Activated CD4-positive, alpha-beta T cell treated with anti-CD3 and anti-CD28 coated beads, Interleukin-2, amount 50 U/mL, for 16 hours (primary cell): ENCODE results near the gene NUDT14.

ENCODE experiments used
- DNase-seq: peaks from one replicate; pipeline ENCODE4 v3.0.0-alpha.2; 2020

The NUDT14 gene

DNA sequence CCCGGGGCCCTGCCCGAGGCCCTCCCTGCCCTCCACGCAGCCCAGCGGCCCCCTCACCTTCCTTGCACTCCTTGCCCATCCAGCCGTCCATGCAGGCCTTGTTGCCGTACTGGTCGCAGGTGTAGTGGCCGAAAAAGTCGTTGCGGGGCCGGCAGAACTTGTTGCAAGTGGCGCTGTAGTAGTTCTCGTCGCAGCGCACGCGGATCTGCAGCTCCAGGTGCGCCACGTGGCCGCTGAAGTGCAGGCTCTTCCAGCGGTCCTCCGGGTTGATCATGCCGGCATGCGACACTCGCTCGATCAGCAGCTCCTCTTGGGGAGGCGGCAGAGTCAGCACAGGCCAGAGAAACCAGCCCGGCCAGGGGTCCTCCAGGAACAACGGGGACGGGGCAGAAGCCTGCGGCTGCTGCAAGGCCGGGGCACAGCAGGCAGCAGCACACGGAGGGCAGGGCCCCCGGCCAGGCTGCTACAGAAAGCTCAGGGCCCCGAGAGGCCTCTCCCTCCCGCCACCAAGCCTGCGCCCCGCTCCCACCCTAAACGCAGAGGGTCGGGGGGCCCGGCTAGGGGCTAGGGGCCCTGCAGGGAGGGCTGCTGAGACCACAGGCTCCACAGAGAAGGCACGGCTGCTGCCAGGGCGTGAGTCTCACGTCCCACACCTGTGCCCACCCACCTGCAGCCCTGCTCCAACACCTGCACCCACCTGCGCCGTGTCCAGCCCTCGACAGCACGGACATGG is 25.3 kb downstream of the NUDT14 start:
- no peak for DNase-seq

DNA sequence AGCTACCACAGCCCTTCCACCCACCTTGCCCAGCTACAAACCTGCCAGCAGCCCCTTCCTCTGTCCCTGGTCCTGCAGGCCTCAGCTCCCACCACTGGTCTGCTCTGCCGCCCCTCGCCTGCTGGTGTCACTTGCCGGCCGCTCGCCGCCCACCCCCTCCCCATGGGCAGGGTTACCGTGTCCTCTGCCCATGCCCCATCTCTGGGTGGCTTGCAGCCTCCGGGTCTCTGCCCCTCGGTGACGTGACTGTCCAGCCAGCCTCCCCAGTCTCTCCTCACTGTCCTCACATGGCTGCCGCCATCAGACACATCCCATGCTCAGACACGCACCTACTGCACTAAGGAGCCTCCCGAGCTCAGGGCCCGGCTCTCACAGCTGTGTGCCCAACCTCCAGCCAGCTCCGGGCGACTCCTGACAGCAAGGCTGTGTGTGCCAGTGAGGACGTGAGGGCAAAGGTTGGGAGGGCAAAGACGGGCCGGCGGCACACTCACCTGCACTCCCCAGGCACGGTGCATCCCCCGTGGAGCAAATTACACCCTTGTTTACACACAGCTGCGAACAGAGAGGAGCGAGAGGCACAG is 26.0 kb downstream of the NUDT14 start:
- no peak for DNase-seq

DNA sequence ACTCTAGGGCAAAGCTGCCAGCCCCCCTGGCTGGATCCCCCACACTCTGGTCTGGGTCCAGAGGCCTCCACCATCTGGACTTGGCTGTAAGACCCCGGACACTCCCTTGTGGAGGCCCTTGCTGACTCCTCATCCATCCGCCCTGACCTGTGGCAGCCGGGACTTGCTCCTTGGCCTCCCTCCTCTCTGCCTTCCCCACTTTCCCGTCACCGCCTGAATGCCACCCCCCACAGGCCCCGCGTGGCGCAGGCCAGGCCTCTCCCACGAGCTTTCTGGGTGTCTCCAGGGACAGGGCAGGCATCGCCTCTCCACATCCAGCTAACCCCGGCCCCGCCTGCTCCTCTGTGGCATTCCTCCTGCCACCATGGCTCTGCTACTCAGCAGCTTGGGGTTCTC is 26.6 kb downstream of the NUDT14 start:
- no peak for DNase-seq

DNA sequence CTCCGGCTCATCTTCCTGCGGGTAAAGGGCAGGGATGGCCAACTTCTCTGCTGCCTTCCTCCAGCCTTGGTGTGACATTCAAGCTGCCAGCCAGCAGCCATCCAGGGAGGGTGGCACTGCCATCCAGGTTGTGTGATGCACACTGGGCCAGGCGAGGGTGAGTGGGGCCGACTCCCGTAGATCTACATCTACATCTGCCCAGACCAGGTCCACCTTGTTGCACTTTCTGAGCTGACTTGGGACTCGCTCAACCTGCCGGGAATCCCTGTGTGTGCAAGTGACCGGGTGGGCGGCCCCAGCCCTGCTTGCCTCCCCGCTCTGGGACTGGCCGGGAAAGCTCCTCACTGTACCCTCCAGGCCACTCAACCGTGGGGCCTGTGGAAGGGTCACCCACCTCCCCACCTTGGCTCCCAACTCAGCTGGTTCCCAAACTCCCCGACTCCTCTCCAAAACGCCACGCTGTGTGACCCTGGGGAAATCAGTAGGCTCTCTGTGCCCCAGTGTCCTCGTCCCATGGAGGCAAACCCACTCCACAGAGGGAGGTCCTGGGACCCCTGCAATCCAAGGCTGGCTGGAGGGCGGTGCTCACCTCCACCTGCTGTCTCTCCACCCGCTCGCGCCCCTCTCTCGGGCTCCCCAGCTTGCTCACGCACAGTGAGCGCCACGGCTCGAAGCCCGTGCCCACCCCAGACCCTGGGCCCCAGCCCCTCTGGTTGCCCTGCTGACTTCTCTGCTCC is 27.2 kb downstream of the NUDT14 start:
- no peak for DNase-seq

DNA sequence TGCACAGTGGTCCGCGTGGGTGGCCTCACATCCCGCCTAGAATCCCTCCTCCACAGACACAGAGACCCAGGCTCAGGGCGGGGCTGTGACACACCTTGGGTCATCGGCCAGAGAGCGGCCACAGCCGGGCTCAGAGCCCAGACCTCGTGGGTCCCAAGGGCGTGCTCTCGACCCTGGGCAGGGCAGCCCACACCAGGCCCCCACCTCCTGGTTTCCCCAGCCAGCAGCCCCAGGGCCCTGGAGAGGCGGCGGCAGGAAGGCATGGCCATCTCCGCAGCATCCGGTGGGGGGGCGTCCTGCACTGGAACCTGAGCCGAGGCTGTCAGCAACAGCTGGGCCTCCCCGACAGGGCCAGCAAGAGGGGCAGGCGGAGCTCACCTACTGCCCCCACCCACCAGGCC is 27.8 kb downstream of the NUDT14 start:
- DNase-seq = no peak

DNA sequence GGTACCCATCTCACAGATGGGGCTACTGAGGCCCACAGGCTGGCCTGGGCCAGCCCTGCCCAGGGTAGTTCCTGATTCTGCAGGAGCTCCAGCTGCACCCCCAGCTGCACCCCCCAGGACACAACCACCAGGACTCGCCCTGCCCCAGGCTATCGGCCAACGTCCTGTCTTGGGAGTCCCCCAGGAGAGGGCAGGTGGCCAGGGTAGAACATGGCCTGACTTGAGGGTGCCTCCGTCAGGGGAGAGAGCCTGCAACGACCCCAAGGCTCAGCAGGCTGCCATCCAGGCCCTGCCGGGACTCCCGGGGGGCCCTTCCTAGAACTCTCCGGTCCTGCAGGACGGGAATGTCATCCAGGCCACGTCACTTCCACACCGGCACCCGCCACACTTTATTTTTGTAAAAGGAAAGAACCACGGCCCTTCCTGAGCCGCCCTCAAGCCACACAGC is 28.3 kb downstream of the NUDT14 start:
- DNase-seq = no peak

DNA sequence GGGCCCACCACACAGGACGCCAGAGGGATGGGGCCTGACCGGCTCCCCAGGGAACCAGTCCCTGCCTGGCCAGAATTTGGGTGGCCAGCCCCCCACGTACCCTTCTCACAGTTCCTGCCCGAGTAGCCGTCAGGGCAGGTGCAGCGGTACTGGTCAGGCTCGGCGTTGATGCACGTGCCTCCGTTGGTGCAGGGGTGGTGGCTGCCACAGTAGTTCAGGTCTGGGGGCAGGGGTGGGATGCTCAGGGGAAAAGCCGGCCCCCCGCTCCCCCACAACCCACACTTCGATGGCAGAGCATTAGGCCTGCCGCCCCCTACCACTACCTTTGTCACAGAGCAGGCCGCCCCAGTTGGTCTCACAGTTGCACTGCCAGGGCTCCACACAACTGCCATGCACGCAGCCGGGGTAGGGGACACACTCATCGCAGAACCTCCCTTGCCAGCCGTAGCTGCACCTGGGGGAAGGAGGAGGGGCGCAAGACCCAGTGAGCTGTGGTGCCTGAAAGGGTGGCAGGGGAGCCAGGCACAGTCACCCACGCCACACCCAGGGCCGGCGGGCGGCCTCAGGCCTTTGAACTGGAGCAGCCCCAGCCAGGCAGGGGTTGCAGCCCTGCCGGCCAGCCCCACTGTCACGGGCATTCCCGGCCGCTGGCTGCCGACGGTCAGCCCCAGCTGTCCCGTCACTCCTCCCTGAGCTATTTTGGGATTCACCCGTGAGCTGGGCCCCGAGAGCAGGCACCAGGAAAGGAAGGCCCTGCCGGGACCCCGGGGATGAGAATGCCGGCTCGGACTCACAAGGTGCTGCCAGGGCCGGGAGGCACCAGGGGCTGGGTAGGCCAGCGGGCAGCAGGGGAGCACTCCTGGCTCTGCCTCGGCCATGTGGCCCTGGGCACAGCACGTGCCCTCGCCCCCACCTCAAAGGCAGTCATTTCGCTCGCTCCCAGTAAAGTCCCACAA is 29.0 kb downstream of the NUDT14 start:
- no peak for DNase-seq

DNA sequence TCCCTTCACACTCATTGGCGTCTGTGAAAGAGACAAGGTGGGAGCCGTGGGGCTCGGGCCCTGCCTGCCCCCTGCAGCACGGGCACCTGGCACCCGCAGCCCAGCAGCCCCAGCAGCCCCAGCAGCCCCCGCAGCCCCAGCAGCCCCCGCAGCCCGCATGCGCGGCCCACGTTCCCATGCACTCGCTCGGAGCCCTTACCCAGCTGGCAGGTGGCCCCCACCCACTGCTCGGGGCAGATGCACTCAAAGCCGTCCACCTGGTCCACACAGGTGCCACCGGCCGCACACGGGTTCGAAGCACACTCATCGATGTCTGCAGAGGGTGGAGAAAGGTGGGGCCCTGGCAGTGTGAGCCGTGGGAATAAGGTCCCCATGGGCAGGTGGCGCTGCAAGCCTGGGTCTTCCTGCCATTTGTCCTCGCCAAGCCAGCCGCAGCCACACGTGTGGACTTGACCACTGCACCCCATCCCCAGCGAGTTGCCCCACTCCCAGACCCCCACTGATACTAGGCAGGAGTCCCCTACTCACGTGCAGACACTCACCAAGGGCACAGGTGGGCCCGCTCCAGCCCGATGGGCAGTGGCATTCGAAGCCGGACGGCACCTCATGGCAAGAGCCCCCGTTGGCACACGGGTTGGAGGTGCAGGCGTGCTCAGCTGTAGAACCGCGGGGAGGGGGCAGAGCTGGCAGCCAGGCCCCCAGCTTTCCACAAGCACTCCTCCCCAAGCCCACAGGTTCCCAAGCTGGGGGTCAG is 29.9 kb downstream of the NUDT14 start:
- no peak for DNase-seq

DNA sequence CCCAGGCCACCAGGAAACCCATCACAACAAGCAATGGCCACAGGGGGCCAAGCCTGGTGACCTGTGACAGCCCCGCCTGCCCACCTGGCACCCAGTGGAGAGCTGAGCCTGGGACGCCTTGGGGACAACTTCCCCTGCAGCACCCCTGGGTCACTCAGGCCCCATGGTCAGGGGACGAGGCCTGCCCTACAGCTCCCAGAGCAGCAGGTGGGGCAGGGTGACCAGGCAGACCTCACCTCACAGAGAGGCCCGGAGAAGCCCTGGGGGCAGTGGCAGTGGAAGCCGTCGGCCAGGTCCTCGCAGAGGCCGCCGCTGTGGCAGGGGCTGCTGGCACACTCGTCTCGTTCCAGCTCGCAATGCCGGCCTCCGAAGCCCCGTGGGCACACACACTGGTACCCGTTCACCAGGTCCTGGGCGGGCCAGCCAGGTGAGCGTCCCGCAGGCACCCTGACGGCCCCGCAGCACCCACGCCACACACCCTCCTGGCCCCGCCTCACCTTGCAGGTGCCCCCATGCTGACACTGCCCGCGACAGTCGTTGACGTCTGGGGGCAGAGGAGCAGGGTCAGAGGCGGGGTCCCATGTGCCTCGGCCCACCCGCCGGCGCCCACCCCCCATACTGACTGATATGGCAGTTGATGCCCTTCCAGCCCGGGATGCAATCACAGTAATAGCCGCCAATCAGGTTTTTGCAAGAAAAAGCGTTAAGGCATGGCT is 30.6 kb downstream of the NUDT14 start:
- DNase-seq = no peak

DNA sequence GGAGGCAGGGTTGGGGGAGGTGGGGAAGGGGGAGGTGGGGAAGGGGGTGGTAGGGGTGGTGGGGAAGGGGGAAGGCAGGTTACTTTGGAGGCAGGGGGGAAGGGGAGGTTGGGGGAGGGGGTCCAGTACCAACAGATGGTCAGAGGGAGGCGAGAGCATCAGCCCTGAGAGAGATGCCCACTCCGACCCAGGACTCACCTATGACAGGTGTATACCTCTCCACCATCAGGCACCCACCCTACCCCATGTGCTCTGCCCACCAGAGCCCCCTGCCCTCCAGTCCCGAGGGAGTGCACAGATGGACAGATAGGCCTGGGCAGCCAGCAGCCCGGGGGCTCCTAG is 31.1 kb downstream of the NUDT14 start:
- DNase-seq = no peak

DNA sequence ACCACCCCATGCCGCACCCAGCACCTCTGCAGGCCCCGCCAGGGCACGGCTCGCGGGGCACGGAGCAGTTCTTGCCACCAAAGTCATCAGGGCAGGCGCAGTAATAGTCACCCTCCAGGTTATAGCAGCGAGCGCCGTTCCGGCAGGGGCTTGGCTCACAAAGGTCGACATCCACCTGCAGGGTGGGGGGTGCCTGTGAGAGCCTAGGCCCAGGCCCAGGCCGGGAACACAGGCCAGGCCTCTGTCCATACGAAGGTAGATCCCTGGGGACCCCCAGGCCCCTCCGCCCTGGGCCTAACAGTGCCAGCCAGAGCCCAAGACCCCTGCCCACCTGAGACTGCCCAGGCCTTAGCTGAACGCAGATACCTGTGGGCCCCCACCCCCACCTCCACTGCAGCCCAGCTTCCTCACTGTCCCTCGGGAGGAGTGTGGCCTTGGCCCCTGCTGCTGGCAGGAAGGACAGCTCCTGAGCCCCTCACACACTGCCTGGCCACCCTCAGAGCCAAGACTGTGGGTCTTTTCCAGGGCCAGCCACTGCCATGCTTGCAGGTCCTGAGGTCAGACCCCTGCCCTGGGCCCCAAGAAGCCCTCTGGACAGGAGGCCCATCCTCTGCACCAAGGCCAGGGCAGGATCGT is 31.8 kb downstream of the NUDT14 start:
- DNase-seq = no peak

DNA sequence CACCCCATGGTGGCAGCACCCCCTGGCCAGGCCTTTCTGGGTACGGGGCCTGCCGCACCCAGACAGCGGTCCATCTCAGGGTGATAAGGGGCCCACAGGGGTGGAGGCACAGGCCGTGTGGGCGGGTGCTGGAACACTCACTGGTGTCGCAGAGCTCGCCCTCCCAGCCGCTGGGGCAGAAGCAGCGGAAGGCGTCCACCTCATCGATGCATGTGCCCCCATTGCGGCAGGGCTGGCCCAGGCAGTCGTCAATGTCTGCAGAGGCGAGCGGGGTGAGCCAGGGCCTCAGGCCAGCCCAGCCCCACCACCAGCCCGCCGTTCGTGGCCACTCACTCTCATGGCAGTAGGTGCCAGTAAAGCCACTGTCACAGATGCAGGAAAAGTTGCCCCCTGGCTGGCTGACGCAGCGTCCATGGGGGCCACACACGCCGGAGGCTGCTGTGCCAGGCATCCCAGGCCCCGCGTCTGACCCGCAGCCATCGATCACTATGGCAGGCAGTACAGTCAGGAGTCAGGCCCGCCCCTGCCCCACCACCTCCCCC is 32.4 kb downstream of the NUDT14 start:
- DNase-seq = no peak

DNA sequence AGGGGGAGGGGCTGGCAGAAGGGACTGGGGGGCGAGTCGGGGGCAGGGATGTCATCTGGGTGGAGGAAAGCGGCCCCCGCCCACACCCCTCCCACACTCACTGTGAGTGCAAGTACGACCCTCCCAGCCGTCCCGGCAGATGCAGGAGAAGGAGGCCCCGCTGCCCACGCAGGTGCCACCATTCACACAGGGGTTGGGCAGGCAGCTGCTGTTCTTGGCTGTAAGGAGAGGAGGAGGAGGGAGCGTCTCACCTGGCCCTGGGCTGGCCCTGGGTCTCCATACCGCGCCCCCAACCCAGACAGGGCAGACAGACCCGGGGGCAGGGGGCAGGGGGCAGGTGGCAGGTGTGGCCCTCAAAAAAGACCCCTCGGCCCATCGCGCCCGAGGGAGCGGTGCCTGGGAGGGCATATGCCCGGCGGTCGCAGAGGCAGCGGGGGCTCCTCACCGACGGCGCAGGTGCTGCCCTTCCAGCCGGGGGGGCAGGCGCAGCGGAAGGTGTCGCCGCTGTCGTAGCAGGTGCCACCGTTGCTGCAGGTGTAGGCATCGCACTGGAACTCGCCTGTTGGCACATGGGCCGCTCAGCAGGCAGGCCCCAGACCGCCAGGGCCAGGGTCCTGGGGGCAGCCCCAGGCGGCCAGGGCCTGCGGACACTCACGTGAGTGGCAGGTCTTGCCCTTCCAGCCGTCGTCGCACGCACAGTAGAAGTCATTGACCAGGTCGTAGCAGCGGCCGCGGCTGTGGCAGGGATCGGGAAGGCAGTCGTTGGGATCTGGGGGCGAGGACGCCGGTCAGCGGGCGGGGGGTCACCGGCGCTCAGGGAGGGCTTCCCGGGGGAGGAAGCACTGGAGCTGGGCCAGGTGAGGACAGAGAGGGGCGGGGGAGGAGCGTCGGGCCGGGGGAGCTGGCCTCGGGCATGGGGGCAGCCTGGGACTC is 33.2 kb downstream of the NUDT14 start:
- no peak for DNase-seq

DNA sequence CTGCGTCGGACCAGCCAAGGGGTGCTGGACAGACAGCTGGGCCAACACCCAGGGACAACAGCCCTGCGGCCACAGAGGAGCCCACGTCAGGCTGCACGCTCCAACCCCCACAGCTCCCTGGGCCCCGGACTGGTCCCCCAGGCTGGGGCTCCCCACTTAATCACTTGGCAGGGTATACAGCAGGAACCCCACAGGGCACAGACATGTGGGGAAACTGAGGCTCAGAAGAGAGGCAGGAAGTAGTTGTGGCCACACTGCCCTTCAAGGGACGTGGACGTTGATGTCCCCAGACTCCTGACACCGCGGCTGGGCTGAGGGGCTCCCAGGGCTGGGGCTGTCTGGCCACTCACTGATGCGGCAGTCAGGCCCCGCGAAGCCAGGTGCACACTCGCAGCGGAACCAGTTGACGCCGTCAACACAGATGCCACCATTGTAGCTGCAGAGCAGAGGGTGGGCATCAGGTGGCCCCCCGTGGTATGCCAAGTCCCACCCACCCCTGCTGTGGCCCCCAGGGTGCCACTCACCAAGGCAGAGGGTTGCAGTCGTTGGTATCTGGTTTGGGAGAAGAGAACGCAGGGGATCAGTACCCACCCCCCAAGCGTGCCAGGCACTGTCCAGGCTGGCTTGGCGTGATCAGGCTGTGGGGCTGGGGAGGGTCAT is 34.0 kb downstream of the NUDT14 start:
- DNase-seq = no peak

DNA sequence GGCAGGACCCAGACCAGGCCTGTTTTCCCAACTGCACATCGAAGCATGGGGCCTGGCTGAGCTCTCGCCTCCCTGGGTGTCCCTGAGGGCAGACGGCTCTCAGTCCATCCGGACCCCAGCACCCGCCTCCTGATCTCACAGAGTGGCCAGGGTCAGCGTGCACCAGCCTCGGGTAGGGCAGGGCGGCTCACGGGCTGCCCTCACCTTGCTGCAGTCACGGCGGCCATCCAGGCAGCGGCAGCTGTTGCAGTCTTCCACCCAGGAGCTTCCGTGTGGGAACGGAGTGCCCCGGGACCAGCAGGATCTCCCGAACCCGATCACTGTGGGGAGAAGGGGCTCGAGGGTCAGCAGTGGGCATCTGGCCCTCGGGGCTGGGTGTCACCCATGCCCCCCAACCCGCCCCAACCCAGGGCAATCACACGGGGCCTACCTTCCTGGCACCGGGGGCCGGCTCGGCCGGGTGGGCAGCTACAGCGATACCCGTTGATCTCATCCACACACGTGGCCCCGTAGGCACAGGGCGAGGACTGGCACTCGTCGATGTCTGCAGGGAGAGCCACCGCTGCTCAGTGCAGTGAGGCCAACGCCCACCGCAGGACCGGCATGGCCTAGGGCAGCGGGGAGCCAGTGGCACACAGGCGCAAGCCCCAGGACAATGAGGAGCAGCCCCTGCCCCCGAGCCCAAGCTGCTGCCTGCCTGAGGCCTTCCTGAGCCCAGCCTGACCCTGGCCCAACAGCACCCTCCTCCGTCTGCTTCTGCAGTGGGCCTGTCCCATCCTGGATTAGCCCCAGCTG is 34.7 kb downstream of the NUDT14 start:
- no peak for DNase-seq

DNA sequence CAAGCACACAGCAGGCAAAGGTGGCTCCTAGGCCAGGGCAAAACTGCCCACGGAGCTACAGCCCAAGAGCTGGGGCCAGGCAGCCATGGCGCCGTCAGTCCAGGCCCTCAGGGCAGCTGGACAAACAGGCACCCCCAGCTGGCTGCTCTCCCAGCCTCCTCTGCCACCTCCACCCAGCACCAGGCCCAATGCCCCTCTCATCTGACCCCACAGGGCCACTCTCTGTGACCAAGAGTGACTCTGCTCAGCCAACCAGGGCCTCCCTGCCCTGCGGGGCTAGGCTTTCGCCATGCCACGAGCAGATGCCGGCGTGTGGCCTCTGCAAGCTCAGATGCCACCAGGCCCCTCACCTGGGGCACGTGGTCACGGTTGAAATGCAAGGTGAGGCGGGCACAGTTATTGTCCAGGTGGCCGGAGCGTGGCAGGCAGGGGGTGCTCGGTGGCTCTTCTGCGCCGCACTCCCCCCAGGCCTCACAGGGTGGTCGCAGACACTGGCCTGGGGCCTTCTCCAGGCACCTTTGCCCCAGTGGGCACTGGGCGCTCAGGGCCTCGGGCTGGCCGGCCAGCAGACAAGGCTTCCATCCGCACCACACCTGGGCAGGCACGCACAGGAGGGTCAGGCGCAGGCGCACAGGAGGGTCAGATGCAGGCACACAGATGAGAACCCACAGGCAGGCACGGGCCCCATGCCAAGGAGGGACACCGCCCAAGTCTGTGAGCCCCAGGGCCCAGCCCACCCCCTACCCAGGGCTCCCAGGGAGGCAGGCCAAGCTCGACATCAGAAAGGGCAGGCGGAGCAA is 35.5 kb downstream of the NUDT14 start:
- DNase-seq = no peak

DNA sequence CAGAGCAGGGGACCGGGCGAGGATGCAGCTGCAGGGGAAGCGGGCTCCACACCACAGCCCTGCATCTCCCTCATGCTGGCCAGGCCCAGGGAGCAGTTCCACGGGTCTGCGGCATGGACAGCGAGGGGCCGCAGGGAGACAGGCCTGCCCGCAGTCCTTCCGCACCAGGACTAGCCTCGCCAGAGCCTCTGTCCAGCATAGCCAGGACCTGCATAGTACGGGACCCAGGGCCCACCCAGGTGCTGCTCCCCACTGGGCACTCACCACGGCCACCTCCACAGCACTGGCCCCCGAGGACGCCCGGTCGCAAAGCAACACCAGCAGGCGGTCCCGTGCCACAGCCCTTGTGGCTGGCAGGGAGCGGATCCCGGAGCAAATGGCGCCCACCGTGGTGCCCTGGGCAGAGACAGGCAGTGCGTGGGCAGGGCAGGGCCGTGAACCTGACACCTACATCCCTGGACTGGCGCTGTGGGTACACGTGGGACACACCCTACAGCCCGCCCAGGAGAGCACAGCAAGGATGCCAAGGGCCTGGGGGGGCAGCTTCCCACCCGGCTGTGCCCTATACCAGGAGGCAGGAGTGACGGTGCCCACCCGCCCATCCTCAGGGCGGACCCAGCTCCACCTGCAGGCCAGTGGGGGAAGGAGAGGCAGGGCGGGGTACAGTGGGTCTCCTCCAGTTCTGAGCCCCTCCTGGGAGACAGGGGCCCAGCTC is 36.3 kb downstream of the NUDT14 start:
- no peak for DNase-seq
